Esophagus squamous epithelium (tissue), 5 donors: ENCODE data around the gene CREB5. TPM values are rescaled to one million over a fixed set of nuclear protein-coding genes. Genes with fewer than 3 reads are reported as not detected.

Experiments
- DNase-seq: peaks from one replicate; lab custom pipeline; 2025; lab: John Stamatoyannopoulos, UW
- H3K27ac ChIP-seq, 4 donors: fragments of 200-600 bp; sonication (generic); one replicate each; pipeline ENCODE4 v1.5.1; 2016 to 2019; ENCODE audit warnings: mild to moderate bottlenecking in 1 of 4
- H3K27me3 ChIP-seq, 4 donors: fragments of 200-600 bp; sonication (generic); 1 replicate in 3 of 4; 2 replicates in 1 of 4; pipeline versions ENCODE4 v1.5.1 to v1.6.0; 2017 to 2021; ENCODE audit warnings: antibody characterized with exemption in 1 of 4
- H3K36me3 ChIP-seq, 3 donors: fragments of 200-600 bp; sonication (generic); one replicate each; pipeline ENCODE4 v1.5.1; 2016 to 2019
- H3K4me1 ChIP-seq, 3 donors: fragments of 200-600 bp; sonication (generic); one replicate each; pipeline ENCODE4 v1.5.1; 2017 to 2019
- H3K4me3 ChIP-seq, 4 donors: fragments of 200-600 bp; sonication (generic); 1 replicate in 3 of 4; 2 replicates in 1 of 4; pipeline ENCODE4 v1.5.1; 2016 to 2019; ENCODE audit warnings: mild to moderate bottlenecking in 2 of 4, moderate library complexity in 1 of 4
- H3K9me3 ChIP-seq, 3 donors: fragments of 200-600 bp; sonication (generic); one replicate each; pipeline ENCODE4 v1.5.1; 2016 to 2019
- POLR2A ChIP-seq, 4 donors: fragments of 450-650 bp; IDR thresholded peaks; one replicate each; pipeline ENCODE4 v1.6.1; 2017; ENCODE audit warnings: antibody characterized with exemption in 4 of 4, mild to moderate bottlenecking in 4 of 4, moderate library complexity in 3 of 4
- WGBS, 2 donors: methylation state at CpG; one replicate each; pipeline ENCODE4 v1.1.5; 2018; 5-methylcytosine and 5-hydroxymethylcytosine counted together
- intact Hi-C: fragments of 100-400 bp; cut with DNase I; formaldehyde crosslinking; loops from one replicate; pipeline ENCODE4 v1.15.0; 2022
- total RNA-seq, 4 donors: library from RNA; depleted of rRNA; stranded (reverse); fragments of >200 nt; gene quantifications; one replicate each; pipeline ENCODE4 v1.1.0, GENCODE V29; 2016
- TF ChIP-seq, protein P1 (sequence below), 6 experiments: fragments of 450-650 bp in 4 of 6; fragments of 200-600 bp in 2 of 6; sonication (generic) in 2 of 6; IDR thresholded peaks; one replicate each; pipeline ENCODE4 v1.5.1; 2016 to 2019; ENCODE audit warnings: antibody characterized with exemption in 6 of 6, mild to moderate bottlenecking in 4 of 6, moderate library complexity in 4 of 6
- donor health status: DM: yes; HTN: yes; CAD: no.

Gene CREB5
- total RNA-seq, 4 donors from 2014 or later = 0.30 to 5.0 (median 2.2) TPM

GRCh38 chr7:28717445-28718054, 305.2 kb downstream of the CREB5 start:
- no peaks in the 10 kb centered on the region for H3K36me3 ChIP-seq
- no peak overlapping the region for H3K4me3 ChIP-seq
- H3K27ac ChIP-seq = peak overlapping the region in 2 of 4 donors; percentile 5 to 19
- no peak for DNase-seq
- TF ChIP-seq, protein P1, sequence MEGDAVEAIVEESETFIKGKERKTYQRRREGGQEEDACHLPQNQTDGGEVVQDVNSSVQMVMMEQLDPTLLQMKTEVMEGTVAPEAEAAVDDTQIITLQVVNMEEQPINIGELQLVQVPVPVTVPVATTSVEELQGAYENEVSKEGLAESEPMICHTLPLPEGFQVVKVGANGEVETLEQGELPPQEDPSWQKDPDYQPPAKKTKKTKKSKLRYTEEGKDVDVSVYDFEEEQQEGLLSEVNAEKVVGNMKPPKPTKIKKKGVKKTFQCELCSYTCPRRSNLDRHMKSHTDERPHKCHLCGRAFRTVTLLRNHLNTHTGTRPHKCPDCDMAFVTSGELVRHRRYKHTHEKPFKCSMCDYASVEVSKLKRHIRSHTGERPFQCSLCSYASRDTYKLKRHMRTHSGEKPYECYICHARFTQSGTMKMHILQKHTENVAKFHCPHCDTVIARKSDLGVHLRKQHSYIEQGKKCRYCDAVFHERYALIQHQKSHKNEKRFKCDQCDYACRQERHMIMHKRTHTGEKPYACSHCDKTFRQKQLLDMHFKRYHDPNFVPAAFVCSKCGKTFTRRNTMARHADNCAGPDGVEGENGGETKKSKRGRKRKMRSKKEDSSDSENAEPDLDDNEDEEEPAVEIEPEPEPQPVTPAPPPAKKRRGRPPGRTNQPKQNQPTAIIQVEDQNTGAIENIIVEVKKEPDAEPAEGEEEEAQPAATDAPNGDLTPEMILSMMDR (IDR thresholded peaks at IDR 0.05) = no peak
- TF ChIP-seq POLR2A (IDR thresholded peaks at IDR 0.05) = no peak
- peaks cover 0 to 9% (median 0%) of the 10 kb centered on the region in 3 donors for H3K4me1 ChIP-seq
- intact Hi-C loops = no loop called here
- WGBS, 2 donors = 74 to 83% methylated on average over 3 of the region's 3 CpGs
- no peaks in the 10 kb centered on the region for H3K27me3 ChIP-seq
- no peaks in the 10 kb centered on the region for H3K9me3 ChIP-seq

DNA sequence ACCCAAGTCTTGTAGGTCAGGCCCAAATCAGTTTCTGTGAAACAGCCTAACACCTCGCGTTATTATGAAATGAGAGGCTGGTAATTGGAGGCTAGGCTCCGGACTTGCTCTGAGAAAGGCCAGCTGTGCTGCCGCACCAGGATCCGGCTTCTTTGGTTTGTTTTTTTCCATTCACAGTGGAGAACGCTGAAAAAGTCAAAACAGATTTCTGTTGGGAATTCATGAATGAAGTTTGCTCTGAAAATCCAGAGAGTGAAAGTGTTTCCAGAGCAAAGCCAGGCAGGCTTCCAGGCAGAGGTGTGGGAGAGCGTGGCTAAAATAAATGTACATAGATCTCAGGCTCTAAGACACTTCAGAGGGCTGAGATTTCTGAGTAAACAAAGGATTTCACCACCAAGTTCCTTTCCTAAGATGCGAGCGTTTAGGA, 305.8 kb downstream of the CREB5 start:
- H3K4me1 ChIP-seq = peaks cover 0 to 9% (median 0%) of the 10 kb centered on the region in 3 donors
- 49 to 83% methylated on average over 9 of the region's 9 CpGs for WGBS, 2 donors
- peak overlapping the region in 2 of 4 donors; percentile 5 to 19 for H3K27ac ChIP-seq
- H3K4me3 ChIP-seq = no peak overlapping the region
- DNase-seq = no peak
- intact Hi-C loops = no loop called here
- no peaks in the 10 kb centered on the region for H3K27me3 ChIP-seq
- no peaks in the 10 kb centered on the region for H3K9me3 ChIP-seq
- no peaks in the 10 kb centered on the region for H3K36me3 ChIP-seq
- TF ChIP-seq, protein P1 (IDR thresholded peaks at IDR 0.05) = no peak
- TF ChIP-seq POLR2A (IDR thresholded peaks at IDR 0.05) = no peak

DNA sequence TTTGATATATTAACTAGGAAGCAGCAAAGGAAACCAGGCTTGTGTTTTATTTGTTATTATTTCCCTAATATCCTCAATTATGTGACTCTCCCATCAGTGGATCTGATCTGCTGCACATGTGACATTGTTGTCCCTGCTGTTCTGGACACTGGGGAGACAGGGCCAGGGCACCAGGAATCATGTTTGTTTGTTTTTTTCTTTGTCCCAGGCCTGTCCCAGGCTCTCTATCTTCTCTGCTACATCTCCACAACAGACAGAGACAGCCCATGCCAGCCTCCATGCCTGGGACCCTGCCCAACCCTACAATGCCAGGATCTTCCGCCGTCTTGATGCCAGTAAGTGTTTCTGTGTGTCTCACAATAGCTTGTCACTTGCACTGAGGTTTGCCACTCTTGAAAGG, 306.2 kb downstream of the CREB5 start:
- WGBS, 2 donors = 80 to 83% methylated on average over 2 of the region's 2 CpGs
- Histone ChIP-seq H3K4me1 (peaks cover 0 to 9% (median 0%) of the 10 kb centered on the region in 3 donors), H3K27me3 (no peaks in the 10 kb centered on the region), H3K9me3 (no peaks in the 10 kb centered on the region), H3K4me3 (no peak overlapping the region), H3K36me3 (no peaks in the 10 kb centered on the region), H3K27ac (peak overlapping the region in 2 of 4 donors; percentile 5 to 19)
- intact Hi-C loops = no loop called here
- no peak for DNase-seq
- TF ChIP-seq, protein P1 (IDR thresholded peaks at IDR 0.05) = no peak
- TF ChIP-seq POLR2A (IDR thresholded peaks at IDR 0.05) = no peak

DNA sequence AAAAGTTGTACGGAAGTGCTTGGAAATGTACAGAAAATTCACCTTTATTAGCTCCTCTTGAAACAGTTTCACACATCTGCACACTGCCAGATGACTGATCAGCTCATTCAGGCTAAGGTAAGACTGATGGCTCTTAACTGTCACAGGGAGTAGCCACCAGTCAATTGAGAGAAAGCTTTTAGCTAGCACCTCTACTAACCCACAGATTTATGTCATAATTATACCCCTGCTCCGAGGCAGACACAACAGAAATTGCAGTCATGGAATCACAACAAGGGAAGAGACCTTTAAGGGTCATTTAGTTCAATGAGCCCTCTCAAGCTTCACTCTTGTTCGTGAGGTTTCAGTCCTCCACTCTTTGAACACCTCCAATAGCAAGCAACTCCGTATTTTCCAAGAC, 310.4 kb downstream of the CREB5 start:
- TF ChIP-seq, protein P1 (IDR thresholded peaks at IDR 0.05) = no peak
- TF ChIP-seq POLR2A (IDR thresholded peaks at IDR 0.05) = no peak
- intact Hi-C loops = no loop called here
- Histone ChIP-seq H3K4me1 (peaks cover 0 to 29% (median 10%) of the 10 kb centered on the region in 3 donors), H3K4me3 (no peak overlapping the region), H3K27me3 (no peaks in the 10 kb centered on the region), H3K9me3 (no peaks in the 10 kb centered on the region), H3K36me3 (no peaks in the 10 kb centered on the region), H3K27ac (no peak overlapping the region)
- 84 to 89% methylated on average over 4 of the region's 4 CpGs for WGBS, 2 donors
- no peak for DNase-seq

- Histone ChIP-seq H3K36me3 (no peaks in the 10 kb centered on the region), H3K9me3 (no peaks in the 10 kb centered on the region), H3K27me3 (no peaks in the 10 kb centered on the region), H3K4me1 (peaks cover 0 to 25% (median 10%) of the 10 kb centered on the region in 3 donors), H3K4me3 (no peak overlapping the region), H3K27ac (no peak overlapping the region)
- 84 to 85% methylated on average over 8 to 9 of the region's 9 CpGs for WGBS, 2 donors
- TF ChIP-seq, protein P1 (IDR thresholded peaks at IDR 0.05) = no peak
- no peak for TF ChIP-seq POLR2A (IDR thresholded peaks at IDR 0.05)
- DNase-seq = no peak
- intact Hi-C loops = no loop called here
Measured at GRCh38 chr7:28723336-28723735, 311.0 kb downstream of the CREB5 start.
